Endothelial cell of umbilical vein (primary cell): ENCODE data around the gene PXYLP1. TPM values are rescaled to one million over a fixed set of nuclear protein-coding genes. Genes with fewer than 3 reads are reported as not detected.

Source experiments
- BruUV-seq: library from RNA; stranded (reverse); fragments of 400-500 nt; replicated peaks from 2 replicates; lab custom pipeline; 2021; lab: Mats Ljungman, UMichigan
- CTCF ChIA-PET: fragments of 300-600, 350-600 bp; sonication (Branson Sonifier 250); formaldehyde crosslinking; loops from one replicate; lab custom pipeline; 2021; ENCODE audit warnings: antibody characterized with exemption, inconsistent platforms; lab: Charles Lee
- POLR2A ChIA-PET: fragments of 300-600, 350-600 bp; sonication (Branson Sonifier 250); formaldehyde crosslinking; loops from one replicate; lab custom pipeline; 2021; ENCODE audit warnings: antibody characterized with exemption, inconsistent platforms; lab: Charles Lee
- DNase-seq: peaks from one replicate; pipeline ENCODE4 v3.0.0-alpha.2; 2011; ENCODE audit warnings: low read depth, low spot score
- FAIRE-seq: peaks from 2 replicates; lab custom pipeline; 2011; peaks lifted over from hg19 to GRCh38; lab: Jason Lieb, UNC
- H2AFZ ChIP-seq: 2 replicates; pipeline ENCODE4 v1.6.0; 2012; ENCODE audit warnings: low read depth, low read length, control low read depth, inconsistent platforms
- H3K27ac ChIP-seq: 2 replicates; pipeline ENCODE4 v1.5.1; 2011; ENCODE audit warnings: low read depth, mild to moderate bottlenecking, control low read depth, low read length, moderate library complexity; ENCODE audit not compliant: insufficient read depth
- H3K27me3 ChIP-seq, 2 experiments: 2 replicates each; pipeline versions ENCODE4 v1.6.0 to v1.6.1; 2011; ENCODE audit warnings: low read length in 2 of 2, mixed read lengths in 1 of 2; ENCODE audit not compliant: control insufficient read depth in 2 of 2, insufficient read depth in 2 of 2
- H3K36me3 ChIP-seq, 2 experiments: 2 replicates in 1 of 2; 3 replicates in 1 of 2; pipeline ENCODE4 v1.5.1; 2011; ENCODE audit warnings: low read length in 2 of 2, mild to moderate bottlenecking in 1 of 2, moderate library complexity in 1 of 2; ENCODE audit not compliant: control insufficient read depth in 2 of 2, insufficient read depth in 2 of 2; ENCODE audit errors: extremely low read depth in 1 of 2
- H3K4me1 ChIP-seq: 3 replicates; pipeline ENCODE4 v1.5.1; 2011; ENCODE audit warnings: mild to moderate bottlenecking, low read length; ENCODE audit not compliant: control insufficient read depth, insufficient read depth; ENCODE audit errors: extremely low read depth
- H3K4me2 ChIP-seq: 2 replicates; pipeline ENCODE4 v1.6.1; 2011; ENCODE audit warnings: low read length, control low read depth, mixed read lengths; ENCODE audit not compliant: insufficient read depth
- H3K4me3 ChIP-seq, 3 experiments: fragments of 200-600 bp in 1 of 3; sonication (generic), shearing (Covaris generic) in 1 of 3; replicated peaks in 1 of 3; 2 replicates each; pipeline ENCODE4 v1.5.1; 2011 to 2016; ENCODE audit warnings: control low read depth in 3 of 3, low read length in 3 of 3, mild to moderate bottlenecking in 2 of 3, inconsistent platforms in 1 of 3, low read depth in 1 of 3, moderate library complexity in 1 of 3; ENCODE audit not compliant: insufficient read depth in 1 of 3
- H3K79me2 ChIP-seq: 2 replicates; pipeline ENCODE4 v1.6.0; 2012; ENCODE audit warnings: low read length, inconsistent platforms; ENCODE audit not compliant: control insufficient read depth, insufficient read depth
- H3K9ac ChIP-seq: replicated peaks from 2 replicates; pipeline ENCODE3; 2011; ENCODE audit warnings: low read length, control low read depth; ENCODE audit not compliant: insufficient read depth; ENCODE audit errors: extremely low read depth
- H3K9me1 ChIP-seq: replicated peaks from 3 replicates; pipeline ENCODE4 v1.6.0; 2011; ENCODE audit warnings: mild to moderate bottlenecking, low read length; ENCODE audit not compliant: control insufficient read depth, insufficient read depth; ENCODE audit errors: extremely low read depth
- H3K9me3 ChIP-seq: replicated peaks from 2 replicates; pipeline ENCODE4 v1.5.1; 2012; ENCODE audit warnings: low read length, inconsistent platforms; ENCODE audit not compliant: control insufficient read depth, insufficient read depth
- H4K20me1 ChIP-seq: replicated peaks from 2 replicates; pipeline ENCODE3; 2011; ENCODE audit warnings: mild to moderate bottlenecking, low read length; ENCODE audit not compliant: control insufficient read depth, insufficient read depth; ENCODE audit errors: extremely low read depth
- EZH2 ChIP-seq: IDR thresholded peaks from 2 replicates; pipeline ENCODE4 v1.6.1; 2012; ENCODE audit warnings: borderline replicate concordance, low read depth, mild to moderate bottlenecking, moderate library complexity, low read length, inconsistent platforms; ENCODE audit not compliant: severe bottlenecking
- FOS ChIP-seq: IDR thresholded peaks from 2 replicates; pipeline ENCODE4 v1.6.1; 2011; ENCODE audit warnings: mild to moderate bottlenecking, low read length, moderate library complexity, borderline replicate concordance; ENCODE audit not compliant: insufficient read depth
- GATA2 ChIP-seq: IDR thresholded peaks from 2 replicates; pipeline ENCODE4 v1.7.0; 2011; ENCODE audit warnings: low read depth, mild to moderate bottlenecking, moderate library complexity, mixed read lengths, low read length; ENCODE audit not compliant: insufficient read length, insufficient read depth
- JUN ChIP-seq: IDR thresholded peaks from 2 replicates; pipeline ENCODE4 v1.6.1; 2011; ENCODE audit warnings: borderline replicate concordance, low read depth; ENCODE audit not compliant: insufficient read length, insufficient read depth
- MYC ChIP-seq: IDR thresholded peaks from one replicate; pipeline ENCODE4 v1.6.1; 2011; ENCODE audit warnings: mild to moderate bottlenecking, low read depth, low read length
- POLR2A ChIP-seq: IDR thresholded peaks from 2 replicates; pipeline ENCODE4 v1.6.1; 2012; ENCODE audit warnings: low read depth, mild to moderate bottlenecking, control low read depth, low read length
- POLR2AphosphoS5 ChIP-seq: IDR thresholded peaks from 2 replicates; pipeline ENCODE4 v1.6.1; 2012; ENCODE audit warnings: low read depth, mild to moderate bottlenecking, control low read depth, low read length, moderate library complexity; ENCODE audit not compliant: insufficient read depth
- dilution Hi-C: fragments of 300-500 bp; cut with MboI; formaldehyde crosslinking; loops from one replicate; pipeline ENCODE4 v1.15.0; 2019; ENCODE audit warnings: low sequenced_read_pairs; ENCODE audit not compliant: extremely low pct_ligation_motif_present
- intact Hi-C: fragments of 100-400 bp; cut with micrococcal nuclease; formaldehyde crosslinking; loops from one replicate; pipeline ENCODE4 v1.10.0; 2022
- polyA plus RNA-seq, 4 experiments: library from polyadenylated mRNA; depleted of rRNA in 3 of 4; stranded (reverse) in 3 of 4; unstranded in 1 of 4; fragments of >200 nt; gene quantifications; 2 replicates each; pipeline versions ENCODE4 v1.2.1 to v1.2.3, GENCODE V29; 2011 to 2012; ENCODE audit warnings: missing spikeins in 1 of 4
- total RNA-seq: library from RNA; stranded (reverse); gene quantifications from 2 replicates; pipeline ENCODE4 v1.2.3, GENCODE V29; 2021
- TF ChIP-seq, protein P1 (sequence below): IDR thresholded peaks from 2 replicates; pipeline ENCODE4 v1.6.1; 2011; ENCODE audit not compliant: insufficient read depth, insufficient read length
- TF ChIP-seq, protein P2 (sequence below), 2 donors: IDR thresholded peaks; 1 replicate in 1 of 2; 2 replicates in 1 of 2; pipeline ENCODE4 v1.5.1; 2011; ENCODE audit warnings: low read length in 2 of 2, mild to moderate bottlenecking in 2 of 2, moderate library complexity in 2 of 2, control low read depth in 1 of 2, inconsistent platforms in 1 of 2, low read depth in 1 of 2; ENCODE audit not compliant: insufficient read depth in 1 of 2; ENCODE audit errors: extremely low read depth in 1 of 2

The PXYLP1 gene
- total and polyA plus RNA-seq, 2 donors (not counting 3 experiments of a cell fraction or from before 2014, with no cell fraction given): 0.84 to 1.7 TPM

GRCh38 chr3:141307351-141308059 lies 75.9 kb downstream of the PXYLP1 start:
- ChIA-PET POLR2A (interaction anchor here (0.7 to 1.5 kb wide), 2 partner anchors 27 to 147 kb away, joined by 3 to 4 read pairs; no protein-coding TSS in a partner anchor), CTCF (interaction anchor here (0.7 to 10.4 kb wide), 17 partner anchors 13 to 254 kb away, joined by 3 to 351 read pairs (median 5); partner anchors contain the start of gene PXYLP1)
- Histone ChIP-seq H4K20me1 (no peaks in the 10 kb centered on the region), H3K79me2 (no peaks in the 10 kb centered on the region), H3K27ac (no peak overlapping the region), H3K4me1 (peaks cover 10% of the 10 kb centered on the region), H3K4me3 (no peak overlapping the region), H3K27me3 (peaks cover 0 to 6% of the 10 kb centered on the region in 2 experiments), H3K9me1 (no peaks in the 10 kb centered on the region), H2AFZ (no peak overlapping the region), H3K4me2 (no peak overlapping the region), H3K36me3 (no peaks in the 10 kb centered on the region), H3K9me3 (no peaks in the 10 kb centered on the region), H3K9ac (no peak overlapping the region)
- FAIRE-seq: no peak
- dilution Hi-C loops: no loop called here
- no peak for TF ChIP-seq JUN
- no peak for TF ChIP-seq EZH2
- TF ChIP-seq GATA2: no peak
- TF ChIP-seq, protein P1, sequence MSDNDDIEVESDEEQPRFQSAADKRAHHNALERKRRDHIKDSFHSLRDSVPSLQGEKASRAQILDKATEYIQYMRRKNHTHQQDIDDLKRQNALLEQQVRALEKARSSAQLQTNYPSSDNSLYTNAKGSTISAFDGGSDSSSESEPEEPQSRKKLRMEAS: no peak
- TF ChIP-seq MYC: no peak
- TF ChIP-seq POLR2AphosphoS5: no peak
- no peak for TF ChIP-seq POLR2A
- TF ChIP-seq, protein P2, sequence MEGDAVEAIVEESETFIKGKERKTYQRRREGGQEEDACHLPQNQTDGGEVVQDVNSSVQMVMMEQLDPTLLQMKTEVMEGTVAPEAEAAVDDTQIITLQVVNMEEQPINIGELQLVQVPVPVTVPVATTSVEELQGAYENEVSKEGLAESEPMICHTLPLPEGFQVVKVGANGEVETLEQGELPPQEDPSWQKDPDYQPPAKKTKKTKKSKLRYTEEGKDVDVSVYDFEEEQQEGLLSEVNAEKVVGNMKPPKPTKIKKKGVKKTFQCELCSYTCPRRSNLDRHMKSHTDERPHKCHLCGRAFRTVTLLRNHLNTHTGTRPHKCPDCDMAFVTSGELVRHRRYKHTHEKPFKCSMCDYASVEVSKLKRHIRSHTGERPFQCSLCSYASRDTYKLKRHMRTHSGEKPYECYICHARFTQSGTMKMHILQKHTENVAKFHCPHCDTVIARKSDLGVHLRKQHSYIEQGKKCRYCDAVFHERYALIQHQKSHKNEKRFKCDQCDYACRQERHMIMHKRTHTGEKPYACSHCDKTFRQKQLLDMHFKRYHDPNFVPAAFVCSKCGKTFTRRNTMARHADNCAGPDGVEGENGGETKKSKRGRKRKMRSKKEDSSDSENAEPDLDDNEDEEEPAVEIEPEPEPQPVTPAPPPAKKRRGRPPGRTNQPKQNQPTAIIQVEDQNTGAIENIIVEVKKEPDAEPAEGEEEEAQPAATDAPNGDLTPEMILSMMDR (IDR thresholded peaks at IDR 0.05; ENCODE audit: extremely low read depth in 1 of 2, insufficient read depth in 1 of 2, low read depth in 1 of 2, low read length in 2 of 2): no peak
- no peak for TF ChIP-seq FOS
- intact Hi-C loops: loop anchor here (10.0 kb wide), 1 partner anchor 337 kb away; no protein-coding TSS in a partner anchor
- DNase-seq: no peak
- no TSS peak for BruUV-seq
